ENCODE measurements around the gene NABP1.

GRCh38 chr2:191666732-191667131 lies 11.2 kb upstream of the NABP1 start:
- TF ChIP-seq CTCF (IDR thresholded peaks at IDR 0.05) (no peak), EP300 (IDR thresholded peaks at IDR 0.05) (no peak)

Measured in tibial nerve (tissue), 4 donors.